Naive B cell (primary cell): ENCODE results near the gene ARGLU1. TPM values are rescaled to one million over a fixed set of nuclear protein-coding genes. Genes with fewer than 3 reads are reported as not detected.
A peak's percentile ranks its signal among the peaks of the same experiment; 100 is the strongest.

ENCODE experiments used
- ATAC-seq, 2 donors: fragments of 150-1000 bp; cut with Tn5 transposase; 2 replicates each; pipeline ENCODE4 v1.10.0; 2021; ENCODE audit warnings: low read depth in 2 of 2, mild to moderate bottlenecking in 2 of 2, moderate library complexity in 2 of 2
- DNase-seq: peaks from one replicate; pipeline ENCODE4 v3.0.0; 2022
- H3K27ac Mint-ChIP-seq, 6 donors: one replicate each; pipeline ENCODE4 v1.8.0; 2020 to 2022; ENCODE audit warnings: mild to moderate bottlenecking in 6 of 6, mixed read lengths in 6 of 6, moderate library complexity in 5 of 6, inconsistent platforms in 2 of 6
- H3K27me3 Mint-ChIP-seq, 3 donors: one replicate each; pipeline ENCODE4 v1.8.0; 2021 to 2022; ENCODE audit warnings: mixed read lengths in 3 of 3, mild to moderate bottlenecking in 1 of 3
- H3K36me3 Mint-ChIP-seq, 2 donors: one replicate each; pipeline ENCODE4 v1.8.0; 2020 to 2022; ENCODE audit warnings: mixed read lengths in 2 of 2, inconsistent platforms in 1 of 2, mild to moderate bottlenecking in 1 of 2
- H3K4me1 Mint-ChIP-seq, 3 donors: one replicate each; pipeline ENCODE4 v1.8.0; 2020 to 2022; ENCODE audit warnings: mixed read lengths in 3 of 3, inconsistent platforms in 1 of 3, mild to moderate bottlenecking in 1 of 3, moderate library complexity in 1 of 3
- H3K4me3 Mint-ChIP-seq, 8 donors: one replicate each; pipeline ENCODE4 v1.8.0; 2020 to 2022; ENCODE audit warnings: mild to moderate bottlenecking in 8 of 8, mixed read lengths in 8 of 8, moderate library complexity in 8 of 8, inconsistent platforms in 2 of 8
- H3K9me3 Mint-ChIP-seq, 7 donors: one replicate each; pipeline ENCODE4 v1.8.0; 2020 to 2022; ENCODE audit warnings: mixed read lengths in 7 of 7, mild to moderate bottlenecking in 5 of 7, inconsistent platforms in 2 of 7, moderate library complexity in 1 of 7
- polyA plus RNA-seq, 6 donors: library from polyadenylated mRNA; unstranded; fragments of 300-500 nt; fragmentation: Illumina TruSeq; gene quantifications; one replicate each; pipeline ENCODE4 v1.2.3, GENCODE V29; 2021; ENCODE audit warnings: low read depth in 6 of 6

The ARGLU1 gene
- polyA plus RNA-seq, 6 donors from 2014 or later: 30.3 to 63.7 (median 43.3) TPM

- H3K36me3 Mint-ChIP-seq: no peaks in the 10 kb centered on the region
- no peak for ATAC-seq
- no peaks in the 10 kb centered on the region for H3K9me3 Mint-ChIP-seq
- no peak for DNase-seq
- H3K4me3 Mint-ChIP-seq: no peak overlapping the region
- H3K27ac Mint-ChIP-seq: no peak overlapping the region
- peaks cover 0 to 3% (median 0%) of the 10 kb centered on the region in 3 donors for H3K4me1 Mint-ChIP-seq
- peaks cover 0 to 5% (median 4%) of the 10 kb centered on the region in 3 donors for H3K27me3 Mint-ChIP-seq
These were observed 60.2 kb downstream of the ARGLU1 start for GRCh38 chr13:106507560-106508274.

DNA sequence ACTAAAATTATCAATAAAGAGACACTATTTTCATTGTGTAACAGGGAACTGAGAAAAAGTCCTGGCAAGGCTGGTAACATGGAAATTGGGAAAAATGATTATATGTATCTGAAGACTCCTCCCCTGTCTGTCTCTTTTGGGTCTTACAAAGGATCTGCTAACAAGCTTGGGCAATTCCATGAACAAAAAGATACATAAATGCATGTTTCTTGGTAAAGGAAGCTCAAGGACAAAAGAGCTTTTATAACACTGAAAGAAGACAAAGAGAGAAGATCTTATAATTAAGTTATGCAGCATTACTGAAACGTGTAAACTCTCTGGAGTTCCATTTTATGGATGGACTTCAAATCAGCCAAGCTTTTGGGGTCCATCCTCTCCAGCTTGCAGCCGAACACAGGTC lies 61.7 kb downstream of the ARGLU1 start:
- H3K27me3 Mint-ChIP-seq: peaks cover 0 to 6% (median 3%) of the 10 kb centered on the region in 3 donors
- no peaks in the 10 kb centered on the region for H3K9me3 Mint-ChIP-seq
- peaks cover 0 to 3% (median 0%) of the 10 kb centered on the region in 3 donors for H3K4me1 Mint-ChIP-seq
- H3K4me3 Mint-ChIP-seq: no peak overlapping the region
- no peak overlapping the region for H3K27ac Mint-ChIP-seq
- no peaks in the 10 kb centered on the region for H3K36me3 Mint-ChIP-seq
- no peak for DNase-seq
- no peak for ATAC-seq

DNA sequence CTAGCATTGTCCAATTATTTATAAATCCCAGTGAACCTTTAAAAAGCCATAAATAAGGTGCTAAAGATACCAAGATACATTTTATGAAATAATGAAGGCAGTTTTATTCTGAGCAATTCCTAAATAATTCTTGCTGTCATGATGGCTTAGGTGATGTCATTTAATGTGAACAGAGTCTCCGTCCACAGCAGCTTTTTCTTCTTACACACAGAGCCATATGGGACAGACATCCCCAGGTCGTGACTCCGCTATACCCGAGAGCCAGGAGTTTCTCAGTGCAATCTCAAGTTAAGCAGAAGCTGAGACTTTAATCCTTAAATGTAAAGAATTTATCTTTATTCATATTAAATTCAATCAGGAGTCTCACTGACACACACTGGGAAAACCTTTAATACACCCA lies 62.2 kb downstream of the ARGLU1 start:
- H3K27me3 Mint-ChIP-seq: peaks cover 0 to 6% (median 3%) of the 10 kb centered on the region in 3 donors
- H3K4me1 Mint-ChIP-seq: peaks cover 0 to 3% (median 0%) of the 10 kb centered on the region in 3 donors
- no peak overlapping the region for H3K4me3 Mint-ChIP-seq
- no peaks in the 10 kb centered on the region for H3K36me3 Mint-ChIP-seq
- no peaks in the 10 kb centered on the region for H3K9me3 Mint-ChIP-seq
- H3K27ac Mint-ChIP-seq: no peak overlapping the region
- DNase-seq (no peak), ATAC-seq (no peak)

DNA sequence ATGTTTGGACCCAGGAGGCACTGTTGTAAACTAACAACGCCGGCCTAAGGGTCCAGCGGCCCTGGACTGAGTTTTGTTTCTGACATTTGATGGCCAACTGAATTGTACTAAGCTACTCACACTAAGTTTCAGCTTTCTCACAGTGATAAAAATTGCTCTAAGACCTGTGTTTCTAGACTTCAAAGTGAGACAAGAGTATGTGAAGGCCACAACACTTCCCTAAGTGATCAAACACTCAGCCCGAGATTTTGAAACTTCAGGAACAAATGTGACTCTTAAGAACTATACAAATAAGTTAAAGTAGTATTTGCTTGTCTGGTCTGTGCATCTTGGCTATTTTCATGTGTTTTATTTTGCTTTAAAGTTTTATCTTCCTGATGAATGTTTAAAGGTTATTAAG lies 62.6 kb downstream of the ARGLU1 start:
- DNase-seq (no peak), ATAC-seq (no peak)
- Mint-ChIP-seq H3K27ac (no peak overlapping the region), H3K4me3 (no peak overlapping the region), H3K27me3 (peaks cover 4 to 6% (median 6%) of the 10 kb centered on the region in 3 donors), H3K4me1 (peaks cover 0 to 3% (median 0%) of the 10 kb centered on the region in 3 donors), H3K36me3 (no peaks in the 10 kb centered on the region), H3K9me3 (no peaks in the 10 kb centered on the region)

DNA sequence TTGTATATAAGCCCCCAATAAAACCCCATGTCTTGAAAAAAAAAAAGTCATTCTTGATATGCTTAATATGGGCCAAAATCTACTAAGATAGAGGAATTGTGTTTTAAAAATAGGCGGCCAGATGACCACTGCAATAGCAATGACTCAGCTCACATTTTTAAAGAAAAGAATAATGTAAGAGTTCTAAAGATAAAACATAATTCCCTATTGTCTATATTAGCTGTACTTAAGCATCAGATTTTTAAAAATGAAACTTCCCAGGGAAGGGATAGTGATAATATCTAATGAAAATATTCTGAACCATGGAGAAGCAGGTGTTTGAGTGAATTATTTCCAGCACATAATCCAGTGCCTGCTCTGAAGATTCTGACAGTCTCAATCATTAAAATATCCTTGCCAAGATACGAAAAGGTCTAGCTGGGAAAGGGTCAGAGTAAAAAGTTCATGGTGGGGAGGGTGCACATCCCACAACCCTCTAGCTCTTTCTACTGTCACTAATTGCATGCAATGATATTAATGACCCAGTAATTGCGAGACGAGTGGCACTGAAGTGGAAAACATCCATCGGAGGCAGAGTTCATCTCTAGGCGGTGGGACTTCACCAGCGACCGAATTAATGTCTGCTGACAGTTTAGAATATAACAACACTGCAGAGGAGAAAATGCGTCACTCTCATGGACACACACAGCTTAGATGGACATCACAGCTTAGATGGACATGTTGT lies 64.0 kb downstream of the ARGLU1 start:
- peaks cover 11 to 20% (median 11%) of the 10 kb centered on the region in 3 donors for H3K27me3 Mint-ChIP-seq
- no peaks in the 10 kb centered on the region for H3K36me3 Mint-ChIP-seq
- DNase-seq (no peak), ATAC-seq (no peak)
- no peak overlapping the region for H3K27ac Mint-ChIP-seq
- peaks cover 0 to 3% (median 3%) of the 10 kb centered on the region in 3 donors for H3K4me1 Mint-ChIP-seq
- no peaks in the 10 kb centered on the region for H3K9me3 Mint-ChIP-seq
- no peak overlapping the region for H3K4me3 Mint-ChIP-seq

- no peak overlapping the region for H3K4me3 Mint-ChIP-seq
- peaks cover 17 to 26% (median 17%) of the 10 kb centered on the region in 3 donors for H3K27me3 Mint-ChIP-seq
- no peaks in the 10 kb centered on the region for H3K36me3 Mint-ChIP-seq
- peaks cover 0 to 3% (median 3%) of the 10 kb centered on the region in 3 donors for H3K4me1 Mint-ChIP-seq
- ATAC-seq (no peak), DNase-seq (no peak)
- no peaks in the 10 kb centered on the region for H3K9me3 Mint-ChIP-seq
- H3K27ac Mint-ChIP-seq: no peak overlapping the region
These were observed 64.7 kb downstream of the ARGLU1 start for GRCh38 chr13:106503272-106503671.

DNA sequence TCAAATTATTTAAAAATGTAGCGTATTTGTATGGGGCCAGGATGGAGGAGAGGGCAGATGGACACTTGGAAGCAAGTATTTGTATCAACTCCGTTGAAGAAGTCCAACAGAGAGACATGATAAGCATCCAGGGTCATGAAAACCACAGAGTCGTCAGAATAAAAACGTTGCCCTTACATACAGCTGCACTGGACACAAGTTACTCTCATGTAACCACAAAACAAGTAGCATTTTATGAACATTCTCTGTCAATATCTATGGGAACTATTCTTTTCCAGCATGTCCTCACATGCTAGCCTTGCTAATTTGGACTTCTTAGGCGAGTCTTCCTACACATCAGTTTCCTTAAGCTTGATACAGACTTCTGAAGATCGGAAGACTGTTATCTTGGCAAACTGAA lies 67.5 kb downstream of the ARGLU1 start:
- Mint-ChIP-seq H3K4me3 (no peak overlapping the region), H3K36me3 (peaks cover 0 to 6% of the 10 kb centered on the region in 2 donors), H3K27ac (no peak overlapping the region), H3K27me3 (peaks cover 40 to 45% (median 45%) of the 10 kb centered on the region in 3 donors), H3K4me1 (peaks cover 8 to 11% (median 8%) of the 10 kb centered on the region in 3 donors), H3K9me3 (peaks cover 0 to 5% (median 0%) of the 10 kb centered on the region in 7 donors)
- ATAC-seq (no peak), DNase-seq (no peak)

DNA sequence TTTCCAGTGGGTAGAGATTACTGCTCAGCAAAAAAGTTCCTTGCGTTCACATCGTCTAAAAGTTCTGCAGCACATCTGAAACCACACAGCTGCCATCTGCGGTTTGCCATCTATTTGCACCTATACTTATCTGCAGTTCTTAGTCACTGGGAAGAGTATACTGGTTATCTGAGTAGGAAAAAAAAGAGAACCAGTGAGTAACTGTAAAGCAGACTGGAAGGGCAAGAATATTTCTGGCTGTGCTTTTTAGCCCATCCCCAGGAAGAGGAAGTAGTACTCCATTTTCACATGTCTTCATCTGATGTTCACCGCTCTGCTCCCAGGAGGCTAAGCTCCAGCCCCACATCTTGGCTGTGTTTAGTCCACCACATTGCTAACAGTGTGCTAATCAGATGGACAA lies 68.0 kb downstream of the ARGLU1 start:
- no peak overlapping the region for H3K27ac Mint-ChIP-seq
- H3K9me3 Mint-ChIP-seq: peaks cover 0 to 5% (median 0%) of the 10 kb centered on the region in 7 donors
- H3K36me3 Mint-ChIP-seq: peaks cover 0 to 6% of the 10 kb centered on the region in 2 donors
- no peak for DNase-seq
- no peak for ATAC-seq
- H3K27me3 Mint-ChIP-seq: peaks cover 41 to 50% (median 46%) of the 10 kb centered on the region in 3 donors
- H3K4me3 Mint-ChIP-seq: no peak overlapping the region
- peaks cover 8 to 11% (median 8%) of the 10 kb centered on the region in 3 donors for H3K4me1 Mint-ChIP-seq

DNA sequence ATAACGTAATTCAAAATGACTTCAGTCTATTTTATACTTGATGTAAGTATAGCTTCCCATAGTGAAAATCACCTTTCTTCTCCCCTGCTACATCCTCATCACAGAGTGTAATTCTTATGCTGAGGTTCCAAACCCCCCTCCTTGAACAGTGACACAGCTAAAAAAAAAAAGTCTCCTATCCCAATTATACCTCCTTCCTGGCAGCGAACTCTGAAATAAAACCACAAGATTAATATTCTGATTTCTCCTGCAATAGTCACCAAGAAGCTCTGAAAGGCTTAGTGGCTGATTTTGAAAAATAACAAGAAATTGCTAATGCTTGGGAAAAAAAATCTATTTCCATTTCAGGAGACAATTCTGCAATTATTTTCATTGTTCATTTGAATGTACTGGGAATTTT lies 68.8 kb downstream of the ARGLU1 start:
- H3K27me3 Mint-ChIP-seq: peaks cover 41 to 51% (median 50%) of the 10 kb centered on the region in 3 donors
- H3K9me3 Mint-ChIP-seq: peaks cover 0 to 5% (median 0%) of the 10 kb centered on the region in 7 donors
- peaks cover 0 to 6% of the 10 kb centered on the region in 2 donors for H3K36me3 Mint-ChIP-seq
- H3K4me1 Mint-ChIP-seq: peaks cover 8 to 11% (median 8%) of the 10 kb centered on the region in 3 donors
- H3K4me3 Mint-ChIP-seq: no peak overlapping the region
- DNase-seq (no peak), ATAC-seq (no peak)
- H3K27ac Mint-ChIP-seq: no peak overlapping the region

DNA sequence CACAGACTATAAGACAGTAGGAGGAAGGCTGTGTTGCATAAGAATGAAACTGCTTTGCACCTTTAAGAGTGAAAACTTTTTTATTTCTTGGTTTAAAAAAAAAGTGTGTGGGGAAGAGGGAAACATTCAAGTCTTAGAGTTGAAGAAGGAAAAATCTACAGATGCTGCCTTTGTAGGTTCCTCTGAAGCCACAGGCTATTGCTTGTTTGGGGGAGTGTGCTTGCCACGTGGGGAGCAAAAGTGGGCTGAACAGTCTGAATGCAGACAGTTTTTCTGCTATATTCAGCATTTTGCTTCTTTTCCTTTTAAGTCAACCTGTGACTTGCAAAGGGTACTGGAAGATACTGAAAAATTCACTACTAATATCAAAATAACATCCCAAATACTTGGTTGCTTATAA lies 69.4 kb downstream of the ARGLU1 start:
- no peak for ATAC-seq
- H3K36me3 Mint-ChIP-seq: peaks cover 0 to 6% of the 10 kb centered on the region in 2 donors
- no peak overlapping the region for H3K27ac Mint-ChIP-seq
- H3K27me3 Mint-ChIP-seq: peaks cover 46 to 56% (median 50%) of the 10 kb centered on the region in 3 donors
- H3K4me1 Mint-ChIP-seq: peaks cover 9 to 15% (median 14%) of the 10 kb centered on the region in 3 donors
- no peak for DNase-seq
- H3K4me3 Mint-ChIP-seq: no peak overlapping the region
- H3K9me3 Mint-ChIP-seq: peaks cover 0 to 5% (median 0%) of the 10 kb centered on the region in 7 donors

- H3K4me1 Mint-ChIP-seq: peaks cover 14 to 19% (median 18%) of the 10 kb centered on the region in 3 donors
- H3K27ac Mint-ChIP-seq: no peak overlapping the region
- DNase-seq: no peak
- H3K9me3 Mint-ChIP-seq: peaks cover 0 to 5% (median 0%) of the 10 kb centered on the region in 7 donors
- H3K27me3 Mint-ChIP-seq: peaks cover 50 to 60% (median 51%) of the 10 kb centered on the region in 3 donors
- H3K36me3 Mint-ChIP-seq: peaks cover 0 to 6% of the 10 kb centered on the region in 2 donors
- ATAC-seq: no peak
- H3K4me3 Mint-ChIP-seq: no peak overlapping the region
These were observed 69.8 kb downstream of the ARGLU1 start for GRCh38 chr13:106498158-106498557.

DNA sequence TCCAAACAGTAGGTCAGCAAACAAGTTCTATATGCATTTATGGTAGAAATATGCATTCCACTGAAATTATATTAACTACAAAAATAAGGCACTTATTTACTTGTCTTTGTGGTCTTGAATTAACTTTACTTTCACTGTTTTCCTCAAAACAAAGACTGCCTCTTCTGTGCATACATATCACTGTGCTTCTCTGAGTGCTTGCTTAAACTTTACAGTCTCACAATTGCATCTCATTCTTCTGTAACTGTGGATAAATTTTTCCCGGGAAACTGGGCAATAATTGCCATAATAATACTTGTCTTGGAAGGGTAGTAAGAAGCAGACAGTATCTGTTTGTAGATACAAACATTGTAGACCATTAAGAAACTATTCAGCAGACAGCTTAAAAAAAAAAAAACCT lies 70.9 kb downstream of the ARGLU1 start:
- Mint-ChIP-seq H3K36me3 (peaks cover 0 to 6% of the 10 kb centered on the region in 2 donors), H3K4me3 (no peak overlapping the region), H3K27ac (no peak overlapping the region), H3K9me3 (peaks cover 0 to 5% (median 0%) of the 10 kb centered on the region in 7 donors), H3K27me3 (peaks cover 55 to 66% (median 56%) of the 10 kb centered on the region in 3 donors), H3K4me1 (peaks cover 14 to 24% (median 20%) of the 10 kb centered on the region in 3 donors)
- ATAC-seq (no peak), DNase-seq (no peak)

GRCh38 chr13:106496072-106496997 lies 71.6 kb downstream of the ARGLU1 start:
- peaks cover 0 to 6% of the 10 kb centered on the region in 2 donors for H3K36me3 Mint-ChIP-seq
- H3K27ac Mint-ChIP-seq: peak overlapping the region in 1 of 6 donors; percentile 49
- peaks cover 0 to 5% (median 0%) of the 10 kb centered on the region in 7 donors for H3K9me3 Mint-ChIP-seq
- ATAC-seq: no peak
- peaks cover 63 to 73% (median 63%) of the 10 kb centered on the region in 3 donors for H3K27me3 Mint-ChIP-seq
- H3K4me3 Mint-ChIP-seq: peak overlapping the region in 1 of 8 donors; percentile 0
- peaks cover 17 to 31% (median 24%) of the 10 kb centered on the region in 3 donors for H3K4me1 Mint-ChIP-seq
- no peak for DNase-seq
